ENCODE measurements around the gene NKPD1.

DNA sequence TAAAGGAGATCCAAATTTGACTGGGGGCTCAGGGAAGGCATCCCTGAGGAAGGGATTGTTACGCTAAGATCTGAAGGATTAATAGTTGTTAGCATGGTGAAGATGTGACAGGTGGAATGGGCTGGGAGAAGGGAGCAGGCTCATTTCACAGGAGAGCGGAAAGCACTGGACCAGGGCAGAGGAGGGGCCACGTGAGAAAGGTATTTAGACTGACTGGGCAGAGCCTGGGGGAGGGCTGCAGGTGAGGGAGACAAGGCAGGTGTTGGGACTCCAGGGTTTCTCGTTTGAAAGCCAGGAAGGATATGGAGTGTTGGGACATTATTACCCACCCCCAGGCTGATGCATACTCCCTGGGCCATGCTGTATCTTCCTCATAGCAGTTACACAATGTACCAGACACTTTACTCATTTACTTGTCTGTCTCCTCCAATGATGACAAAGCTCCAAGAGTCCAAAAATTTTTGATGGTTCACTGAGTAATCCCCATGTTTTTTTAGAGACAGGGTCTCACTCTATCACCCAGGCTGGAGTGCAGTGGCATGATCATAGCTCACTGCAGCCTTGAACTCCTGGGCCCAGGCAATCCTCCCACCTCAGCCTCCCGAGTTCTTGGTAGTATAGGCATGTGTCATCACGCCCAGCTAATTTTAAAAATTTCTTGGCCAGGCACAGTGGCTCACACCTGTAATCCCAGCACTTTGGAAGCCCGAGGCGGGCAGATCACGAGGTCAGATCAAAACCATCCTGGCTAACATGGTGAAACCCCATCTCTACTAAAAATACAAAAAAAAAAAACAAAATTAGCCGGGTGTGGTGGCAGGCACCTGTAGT is 14.9 kb upstream of the NKPD1 start:
- TF ChIP-seq YY1 (IDR thresholded peaks at IDR 0.05; ENCODE audit: low read depth) (no peak), RAD21 (IDR thresholded peaks at IDR 0.05; ENCODE audit: low read depth) (no peak), CEBPB (IDR thresholded peaks at IDR 0.05) (no peak), NFIC (IDR thresholded peaks at IDR 0.05) (no peak), EP300 (IDR thresholded peaks at IDR 0.05; ENCODE audit: borderline replicate concordance) (no peak), FOXM1 (IDR thresholded peaks at IDR 0.05; ENCODE audit: borderline replicate concordance, low read depth) (no peak), REST (IDR thresholded peaks at IDR 0.05; ENCODE audit: low read depth) (no peak), CREB1 (IDR thresholded peaks at IDR 0.05; ENCODE audit: low read depth) (no peak)
- TF ChIP-seq, protein P1, sequence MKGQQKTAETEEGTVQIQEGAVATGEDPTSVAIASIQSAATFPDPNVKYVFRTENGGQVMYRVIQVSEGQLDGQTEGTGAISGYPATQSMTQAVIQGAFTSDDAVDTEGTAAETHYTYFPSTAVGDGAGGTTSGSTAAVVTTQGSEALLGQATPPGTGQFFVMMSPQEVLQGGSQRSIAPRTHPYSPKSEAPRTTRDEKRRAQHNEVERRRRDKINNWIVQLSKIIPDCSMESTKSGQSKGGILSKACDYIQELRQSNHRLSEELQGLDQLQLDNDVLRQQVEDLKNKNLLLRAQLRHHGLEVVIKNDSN (IDR thresholded peaks at IDR 0.05), result no peak
